ENCODE data around the gene PRDX5.

GRCh38 chr11:64366751-64367150 is 48.8 kb downstream of the PRDX5 start:
- TF ChIP-seq, protein P1, sequence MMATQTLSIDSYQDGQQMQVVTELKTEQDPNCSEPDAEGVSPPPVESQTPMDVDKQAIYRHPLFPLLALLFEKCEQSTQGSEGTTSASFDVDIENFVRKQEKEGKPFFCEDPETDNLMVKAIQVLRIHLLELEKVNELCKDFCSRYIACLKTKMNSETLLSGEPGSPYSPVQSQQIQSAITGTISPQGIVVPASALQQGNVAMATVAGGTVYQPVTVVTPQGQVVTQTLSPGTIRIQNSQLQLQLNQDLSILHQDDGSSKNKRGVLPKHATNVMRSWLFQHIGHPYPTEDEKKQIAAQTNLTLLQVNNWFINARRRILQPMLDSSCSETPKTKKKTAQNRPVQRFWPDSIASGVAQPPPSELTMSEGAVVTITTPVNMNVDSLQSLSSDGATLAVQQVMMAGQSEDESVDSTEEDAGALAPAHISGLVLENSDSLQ (IDR thresholded peaks at IDR 0.05), result no peak
- TF ChIP-seq FOXM1 (IDR thresholded peaks at IDR 0.05; ENCODE audit: borderline replicate concordance) (no peak), FOXK2 (IDR thresholded peaks at IDR 0.05) (no peak), SP1 (IDR thresholded peaks at IDR 0.05) (no peak), BHLHE40 (IDR thresholded peaks at IDR 0.05; ENCODE audit: borderline replicate concordance) (no peak), FOXA1 (IDR thresholded peaks at IDR 0.05) (no peak), HDGF (IDR thresholded peaks at IDR 0.05; ENCODE audit: borderline replicate concordance) (no peak), ELF4 (IDR thresholded peaks at IDR 0.05) (no peak), TARDBP (IDR thresholded peaks at IDR 0.05) (no peak), ZNF384 (IDR thresholded peaks at IDR 0.05) (no peak), SUZ12 (IDR thresholded peaks at IDR 0.05) (no peak), CTBP1 (IDR thresholded peaks at IDR 0.05; ENCODE audit: borderline replicate concordance) (no peak), LEF1 (IDR thresholded peaks at IDR 0.05; ENCODE audit: borderline replicate concordance) (no peak)

All from HEK293T (cell line).